Lower leg skin (tissue), 3 donors: ENCODE measurements around the gene TOGARAM2.

ENCODE experiments used
- CTCF ChIP-seq, 3 donors: fragments of 450-650 bp; IDR thresholded peaks; one replicate each; pipeline ENCODE4 v1.5.1; 2016; ENCODE audit warnings: antibody characterized with exemption in 3 of 3, mild to moderate bottlenecking in 3 of 3, moderate library complexity in 2 of 3
- POLR2A ChIP-seq, 2 donors: fragments of 450-650 bp; IDR thresholded peaks; one replicate each; pipeline ENCODE4 v1.6.1; 2016 to 2017; ENCODE audit warnings: antibody characterized with exemption in 2 of 2, mild to moderate bottlenecking in 1 of 2, moderate library complexity in 1 of 2

GRCh38 chr2:28960401-28960800 lies 20.7 kb upstream of the TOGARAM2 start:
- TF ChIP-seq CTCF (IDR thresholded peaks at IDR 0.05) (no peak), POLR2A (IDR thresholded peaks at IDR 0.05) (no peak)
